Activated CD8-positive, alpha-beta memory T cell treated with anti-CD3 and anti-CD28 coated beads for 36 hours (primary cell): ENCODE measurements around the gene CALML4. TPM values are rescaled to one million over a fixed set of nuclear protein-coding genes. Genes with fewer than 3 reads are reported as not detected.
"Not testable (repeated sequence)": the region's sequence is repeated elsewhere in the genome, so short reads cannot be mapped to it uniquely, and the experiment has no call there.

Experiments
- CTCF ChIA-PET: fragments of 350-600 bp; sonication (Branson Sonifier 250); formaldehyde crosslinking; loops from one replicate; lab custom pipeline; 2021; ENCODE audit warnings: antibody characterized with exemption; lab: Charles Lee
- POLR2A ChIA-PET: fragments of 350-600 bp; sonication (Branson Sonifier 250); formaldehyde crosslinking; loops from one replicate; lab custom pipeline; 2021; ENCODE audit warnings: antibody characterized with exemption; lab: Charles Lee
- total RNA-seq, 2 experiments: library from RNA; stranded (reverse); gene quantifications; one replicate each; pipeline ENCODE4 v1.2.3, GENCODE V29; 2021

Gene CALML4
- total RNA-seq, 2 experiments from 2014 or later: 7.5 to 8.0 TPM

- CTCF ChIA-PET: interaction anchor here (1.0 to 2.0 kb wide), 2 partner anchors 9 to 25 kb away, joined by 3 to 5 read pairs; no protein-coding TSS in a partner anchor
- POLR2A ChIA-PET: interaction anchor here (0.6 to 1.5 kb wide), 3 partner anchors 49 to 591 kb away, joined by 3 to 4 read pairs (median 4); partner anchors contain the start of genes FEM1B and PIAS1
Measured at GRCh38 chr15:68228143-68228970, 23.2 kb upstream of the CALML4 start.

DNA sequence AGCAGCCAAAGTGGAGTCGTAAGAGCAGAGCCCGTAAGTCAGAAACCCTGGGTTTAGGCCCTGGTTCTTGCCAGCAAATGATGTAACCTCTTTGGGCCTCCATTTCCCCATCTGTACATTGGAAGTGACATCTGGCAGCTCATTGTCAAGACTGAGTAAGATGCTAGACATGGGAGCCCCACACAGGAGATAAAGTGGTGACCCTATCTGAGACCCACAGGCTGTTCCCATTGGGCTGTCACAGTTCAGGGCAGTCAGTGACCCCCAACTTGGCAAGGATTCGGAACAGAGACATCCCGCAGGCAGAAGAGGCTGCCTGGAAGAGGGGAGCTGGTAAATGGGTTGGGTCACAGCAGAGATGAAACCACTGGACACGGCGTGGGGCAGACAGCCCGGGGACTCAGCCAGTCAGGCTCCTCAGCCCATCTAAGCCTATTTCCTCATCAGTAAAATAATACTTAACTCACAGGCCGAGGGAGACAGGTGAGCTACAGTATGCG, 22.6 kb upstream of the CALML4 start:
- ChIA-PET CTCF (no interaction called here), POLR2A (no interaction called here)

GRCh38 chr15:68225442-68225841, 20.3 kb upstream of the CALML4 start:
- POLR2A ChIA-PET, CTCF ChIA-PET: not testable (repeated sequence)

- ChIA-PET CTCF (no interaction called here), POLR2A (interaction anchor here (0.6 kb wide), 1 partner anchor 56 kb away, joined by 3 read pairs; no protein-coding TSS in a partner anchor)
Measured at GRCh38 chr15:68224546-68225250, 19.6 kb upstream of the CALML4 start.

- ChIA-PET CTCF (no interaction called here), POLR2A (interaction anchor here (0.6 kb wide), 1 partner anchor 57 kb away, joined by 3 read pairs; no protein-coding TSS in a partner anchor)
Measured at GRCh38 chr15:68224108-68224507, 19.0 kb upstream of the CALML4 start.

DNA sequence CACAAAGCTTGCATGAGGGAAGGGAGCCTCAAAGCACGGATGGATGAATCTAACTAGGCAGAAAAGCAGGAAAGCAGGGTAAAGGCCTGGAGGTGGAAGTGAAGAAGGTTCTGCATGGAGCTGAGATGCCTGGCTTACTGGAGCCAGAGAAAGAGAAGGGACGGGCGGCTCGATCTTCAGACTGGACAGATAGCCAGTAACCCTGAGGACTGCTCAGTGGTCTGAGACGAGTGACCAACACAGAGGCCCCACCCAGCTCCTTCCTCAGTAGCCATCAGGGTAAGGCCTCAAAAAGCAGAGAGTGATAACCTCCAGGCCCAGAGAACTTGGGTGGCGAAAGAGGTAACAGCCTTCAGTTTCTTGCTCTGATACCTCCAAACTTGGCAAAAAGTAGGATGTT, 18.0 kb upstream of the CALML4 start:
- ChIA-PET POLR2A (no interaction called here), CTCF (no interaction called here)

DNA sequence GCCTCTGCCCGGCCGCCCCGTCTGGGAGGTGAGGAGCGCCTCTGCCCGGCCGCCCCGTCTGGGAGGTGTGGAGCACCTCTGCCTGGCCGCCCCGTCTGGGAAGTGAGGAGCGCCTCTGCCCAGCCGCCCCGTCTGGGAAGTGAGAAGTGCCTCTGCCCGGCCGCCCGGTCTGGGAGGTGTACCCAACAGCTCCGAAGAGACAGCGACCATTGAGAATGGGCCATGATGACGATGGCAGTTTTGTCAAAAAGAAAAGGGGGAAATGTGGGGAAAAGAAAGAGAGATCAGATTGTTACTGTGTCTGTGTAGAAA, 17.3 kb upstream of the CALML4 start:
- CTCF ChIA-PET, POLR2A ChIA-PET: not testable (repeated sequence)

- POLR2A ChIA-PET, CTCF ChIA-PET: not testable (repeated sequence)
Measured at GRCh38 chr15:68221530-68222431, 16.6 kb upstream of the CALML4 start.

GRCh38 chr15:68220967-68221366, 15.8 kb upstream of the CALML4 start:
- ChIA-PET POLR2A (no interaction called here), CTCF (interaction anchor here (0.6 kb wide), 1 partner anchor 26 kb away, joined by 3 read pairs; no protein-coding TSS in a partner anchor)

GRCh38 chr15:68220489-68220888, 15.4 kb upstream of the CALML4 start:
- CTCF ChIA-PET: interaction anchor here (0.5 to 0.6 kb wide), 2 partner anchors 25 to 1114 kb away, joined by 3 to 5 read pairs; no protein-coding TSS in a partner anchor

DNA sequence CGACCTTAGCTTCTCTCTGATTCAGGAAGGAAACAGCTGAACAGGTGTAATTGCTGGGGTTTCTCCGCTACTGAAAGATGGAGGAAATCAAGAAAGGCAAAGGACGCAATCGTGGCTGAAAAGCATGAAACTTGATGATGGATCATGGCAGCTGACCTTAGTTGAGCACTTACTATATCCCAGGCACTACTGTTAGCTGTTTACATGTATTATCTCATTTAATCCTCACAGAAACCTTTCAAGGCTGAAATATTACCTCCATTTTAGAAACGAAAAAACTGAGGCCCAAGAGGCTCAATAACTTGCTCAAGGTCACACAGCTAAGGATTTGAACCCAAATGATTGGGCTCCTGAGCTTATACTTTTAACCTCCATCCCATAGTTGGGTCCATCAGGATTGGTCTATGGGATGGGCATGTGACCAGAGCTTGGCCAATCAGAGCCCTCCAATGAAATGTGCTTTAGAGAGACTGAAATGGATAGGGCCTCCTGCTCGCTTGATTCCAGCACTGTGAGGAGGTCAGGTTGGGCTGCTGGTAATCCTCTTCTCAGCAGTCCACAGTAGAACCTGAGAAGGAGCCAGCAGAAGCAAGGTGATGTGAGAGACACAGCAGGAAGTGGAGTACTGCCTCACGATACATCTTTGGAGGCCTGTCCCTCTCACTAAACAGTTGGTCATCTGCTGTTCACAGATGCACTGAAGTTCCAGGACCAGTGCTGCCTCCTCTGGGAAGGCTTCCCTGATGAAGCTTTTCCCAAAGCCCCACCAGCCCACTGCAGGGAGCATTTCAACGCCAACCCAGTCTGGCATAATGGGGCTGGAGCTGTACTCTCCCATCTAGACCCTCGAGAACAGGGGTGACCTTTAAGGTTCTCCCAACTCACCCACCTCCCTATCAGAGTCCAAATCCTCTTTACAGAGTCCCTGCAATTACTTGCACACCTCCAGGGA, 14.0 kb upstream of the CALML4 start:
- ChIA-PET CTCF (interaction anchor here (0.9 kb wide), 1 partner anchor 10 kb away, joined by 5 read pairs; the partner anchor contains the start of gene CLN6), POLR2A (no interaction called here)

More at GRCh38 chr15:68220489-68220888, 15.4 kb upstream of the CALML4 start:
- POLR2A ChIA-PET: no interaction called here

GRCh38 chr15:68218331-68218730, 13.2 kb upstream of the CALML4 start:
- POLR2A ChIA-PET: no interaction called here
- CTCF ChIA-PET: no interaction called here

DNA sequence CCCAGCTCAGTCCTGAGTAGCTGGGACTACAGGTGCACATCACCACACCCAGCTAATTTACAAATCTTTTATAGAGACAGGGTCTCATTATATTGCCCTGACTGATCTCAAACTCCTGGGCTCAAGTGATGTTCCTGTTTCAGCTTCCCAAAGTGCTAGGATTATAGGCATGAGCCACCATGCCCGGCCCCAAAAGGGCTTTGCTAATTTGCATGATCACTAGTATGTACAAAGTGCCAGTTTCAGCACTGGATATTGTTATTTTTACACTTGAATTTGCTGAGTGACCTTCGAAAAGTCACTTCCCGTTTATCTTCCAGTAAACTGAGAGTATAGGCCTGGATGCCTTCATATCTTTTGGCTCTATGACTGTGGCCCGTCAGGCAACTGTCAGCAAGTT, 12.2 kb upstream of the CALML4 start:
- POLR2A ChIA-PET: no interaction called here

DNA sequence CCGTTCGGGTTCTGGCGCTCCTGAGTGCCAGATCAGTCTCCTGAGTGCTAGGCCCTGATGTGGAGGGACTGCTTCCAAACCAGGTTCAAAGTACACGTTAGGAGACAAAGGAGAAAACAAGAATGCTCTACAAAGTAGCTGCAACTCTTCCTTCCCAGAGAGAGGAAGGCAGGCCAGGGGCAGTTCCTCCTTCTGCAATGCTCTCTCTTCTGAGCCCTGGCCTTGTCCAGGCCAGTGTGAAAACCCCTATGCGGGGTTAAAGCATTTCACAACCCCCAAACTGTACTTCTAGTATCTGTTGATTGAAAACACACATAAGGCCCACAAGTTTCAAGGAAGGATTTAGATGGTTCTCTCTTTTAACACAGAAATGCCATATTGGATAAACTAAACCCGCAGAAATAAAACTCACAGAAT, 9.7 kb upstream of the CALML4 start:
- POLR2A ChIA-PET: no interaction called here
- CTCF ChIA-PET: no interaction called here

More for the DNA sequence above, 12.2 kb upstream of the CALML4 start:
- CTCF ChIA-PET: no interaction called here

DNA sequence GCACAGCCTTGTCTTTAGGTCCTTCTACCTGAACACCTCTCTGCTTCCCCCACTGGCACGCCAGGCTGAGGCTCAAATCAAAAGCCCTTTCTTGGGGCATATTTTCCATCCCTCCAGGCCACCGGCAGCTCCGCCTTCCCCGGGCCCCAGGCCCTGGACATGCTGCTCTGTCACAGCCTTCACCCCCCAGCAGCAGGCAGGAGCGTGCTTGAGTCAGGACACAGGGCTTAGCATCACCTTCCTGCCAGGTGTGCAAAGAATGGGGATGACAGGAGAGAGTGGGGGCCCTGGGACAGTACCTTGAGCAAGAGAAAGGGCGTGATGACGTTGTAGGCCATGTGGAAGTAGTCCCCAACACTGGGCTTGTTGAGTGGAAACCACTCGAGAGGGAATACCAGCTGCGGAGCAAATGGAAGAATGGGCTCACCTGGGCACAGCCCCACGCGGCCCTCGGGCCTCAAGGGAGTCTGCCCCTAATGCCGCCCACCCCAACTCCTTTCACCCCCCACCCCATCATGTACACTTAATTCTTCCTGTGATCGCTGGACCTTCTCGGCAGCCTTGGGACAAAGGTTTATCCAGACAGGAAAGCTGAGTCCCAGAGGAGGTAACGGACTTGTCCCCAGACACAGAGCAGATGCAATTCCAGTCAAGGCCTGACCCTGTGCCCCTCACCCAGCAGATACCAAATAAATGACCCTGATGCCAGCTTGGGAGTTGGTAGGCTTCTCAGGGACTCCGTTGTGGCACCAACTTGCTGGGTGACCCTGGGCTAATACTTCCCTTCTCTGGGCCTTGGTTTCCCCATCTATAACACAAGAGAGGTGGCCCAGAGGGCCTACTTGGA, 9.1 kb upstream of the CALML4 start:
- ChIA-PET POLR2A (no interaction called here), CTCF (no interaction called here)

- POLR2A ChIA-PET: not testable (repeated sequence)
Measured at GRCh38 chr15:68213491-68213845, 8.3 kb upstream of the CALML4 start.

GRCh38 chr15:68211656-68212320, 6.7 kb upstream of the CALML4 start:
- CTCF ChIA-PET: interaction anchor here (0.8 to 1.6 kb wide), 2 partner anchors 213 to 348 kb away, joined by 3 to 5 read pairs; no protein-coding TSS in a partner anchor
- POLR2A ChIA-PET: no interaction called here

More at GRCh38 chr15:68213491-68213845, 8.3 kb upstream of the CALML4 start:
- CTCF ChIA-PET: not testable (repeated sequence)
